ENCODE measurements around the gene RMI2.

DNA sequence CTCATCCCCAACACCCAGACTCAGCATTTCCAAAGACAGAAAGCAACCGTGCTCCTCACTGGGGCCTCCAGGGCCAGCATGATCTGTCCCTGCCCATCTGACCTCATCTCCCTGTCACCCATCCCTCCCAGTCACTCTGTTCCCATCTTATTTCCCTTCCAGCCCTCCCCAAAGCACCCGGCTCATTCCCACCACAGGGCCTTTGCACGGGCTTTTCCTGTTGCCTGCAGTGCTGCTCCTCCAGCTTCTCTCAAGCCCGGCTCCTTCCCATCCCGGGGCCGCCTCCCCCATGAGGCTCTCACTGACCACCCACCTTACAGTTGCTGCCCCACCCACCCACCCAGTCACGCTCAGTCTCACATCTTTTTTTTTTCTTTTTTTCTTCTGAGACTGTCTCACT, 54.8 kb downstream of the RMI2 start:
- no peak for TF ChIP-seq CTCF (optimal IDR thresholded peaks at IDR 0.05 in 1 of 3, IDR thresholded peaks at IDR 0.05 in 1 of 3, conservative IDR thresholded peaks at IDR 0.05 in 1 of 3; ENCODE audit: extremely low read depth in 1 of 3, insufficient read depth in 2 of 3, low read length in 3 of 3)
- no peak for TF ChIP-seq EZH2 (IDR thresholded peaks at IDR 0.05; ENCODE audit: low read length)
